NCI-H82 treated with DMSO at 0.1 percent for 48 hours (cell line): ENCODE results near the gene EME1.
"Not testable (repeated sequence)": the region's sequence is repeated elsewhere in the genome, so short reads cannot be mapped to it uniquely, and the experiment has no call there.

Experiments
- DNase-seq: peaks from one replicate; lab custom pipeline; 2025; ENCODE audit not compliant: unreplicated experiment; lab: John Stamatoyannopoulos, UW

Gene EME1

GRCh38 chr17:50423553-50424159, 50.6 kb downstream of the EME1 start:
- no peak for DNase-seq

- no peak for DNase-seq
Observed at GRCh38 chr17:50424246-50424995, 51.4 kb downstream of the EME1 start.

- no peak for DNase-seq
Observed at GRCh38 chr17:50424996-50425681, 52.1 kb downstream of the EME1 start.

- DNase-seq = no peak
Observed at GRCh38 chr17:50425682-50426471, 52.8 kb downstream of the EME1 start, which contains the start of gene ACSF2. ACSF2 (plus strand) TSS chr17:50426218; CDS start chr17:50426262, 44 bp downstream.

DNA sequence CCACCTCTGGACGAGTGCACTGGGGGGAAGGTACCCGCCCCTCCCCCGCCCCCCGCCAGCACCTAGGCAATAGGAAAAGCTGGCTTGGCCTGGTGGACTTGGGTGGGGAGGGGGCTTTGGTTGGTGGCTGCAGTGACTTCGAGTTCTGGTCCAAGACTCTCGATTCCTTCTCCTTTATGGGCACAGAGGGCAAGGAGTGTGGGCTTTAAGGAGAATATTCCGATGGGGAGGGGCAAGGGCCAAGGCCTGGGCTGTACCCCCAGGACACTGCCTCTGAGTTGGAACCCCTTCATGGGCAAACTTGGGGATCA, 53.4 kb downstream of the EME1 start:
- no peak for DNase-seq

DNA sequence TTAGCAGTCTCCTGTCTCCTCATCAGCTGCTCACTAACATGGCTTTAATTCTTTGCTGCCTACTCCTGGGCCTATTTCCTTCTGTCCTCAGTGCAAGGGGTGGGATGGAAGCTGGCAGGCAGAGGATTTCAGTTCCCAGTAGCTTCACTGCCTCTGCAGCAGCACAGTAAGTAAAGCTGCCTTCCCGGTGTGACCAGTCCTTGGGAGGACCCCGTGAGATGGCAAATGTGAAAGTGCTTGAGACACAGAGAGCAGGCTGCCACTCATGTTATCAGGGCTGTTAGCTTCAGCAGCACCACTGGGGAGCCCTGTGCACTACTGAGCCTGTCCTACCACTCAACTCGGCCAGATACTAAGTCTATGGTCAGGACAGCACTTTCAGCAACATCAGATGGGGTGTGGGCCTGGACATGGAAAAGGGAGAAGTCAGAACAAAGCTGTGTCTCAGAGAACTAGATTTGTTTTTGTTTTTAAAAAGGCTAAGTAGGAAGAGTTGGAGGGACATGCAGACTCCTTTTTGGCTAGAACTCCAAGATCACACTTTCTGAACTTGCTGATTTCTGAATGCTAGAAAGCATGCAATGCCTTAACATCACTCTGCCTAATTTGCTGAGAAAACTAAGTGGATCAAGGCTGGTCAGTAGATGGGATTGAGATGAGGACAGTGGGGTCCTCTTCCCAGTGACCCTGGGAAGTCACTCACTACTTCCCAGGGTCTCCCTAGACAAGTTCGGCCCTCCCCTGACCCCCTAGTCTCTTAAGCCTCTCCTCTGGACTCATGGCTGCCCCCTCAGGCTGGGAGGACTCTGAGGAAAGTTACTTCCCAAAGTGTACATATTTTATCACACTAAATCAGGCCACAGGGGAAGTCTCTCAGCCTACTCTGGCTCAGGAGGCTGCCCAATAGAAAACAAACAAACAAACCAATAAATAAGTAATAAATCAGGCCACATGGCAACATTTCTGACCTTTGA, 54.1 kb downstream of the EME1 start:
- no peak for DNase-seq

GRCh38 chr17:50428126-50428525, 55.1 kb downstream of the EME1 start:
- DNase-seq = not testable (repeated sequence)

DNA sequence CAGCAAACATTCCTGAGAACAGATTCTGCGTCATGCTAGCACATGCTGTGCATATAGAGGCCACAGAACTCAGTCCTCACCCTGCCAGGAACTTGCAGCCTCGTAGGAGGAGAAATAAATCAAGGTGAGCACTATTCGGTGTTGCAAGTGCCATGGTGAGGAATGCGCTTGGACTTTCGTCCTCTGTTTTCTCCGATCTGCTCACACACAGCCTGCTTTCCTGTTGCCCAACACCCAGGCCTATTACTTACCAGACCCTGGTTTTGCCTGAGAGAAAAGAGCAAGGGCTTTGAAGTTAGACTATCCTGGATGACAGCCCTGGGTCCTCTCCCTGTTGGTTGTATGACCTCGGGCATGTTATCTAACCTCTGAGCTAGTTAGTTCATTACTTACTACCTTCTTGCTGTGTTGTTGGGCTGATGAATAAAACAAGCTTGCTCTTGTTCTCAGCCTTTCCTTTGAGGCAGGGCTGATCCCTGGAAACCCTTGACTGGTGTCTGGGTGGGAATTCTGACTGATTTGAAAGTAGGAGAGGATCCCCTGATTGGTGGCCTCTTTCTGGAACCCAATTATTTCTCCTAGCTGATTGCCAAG, 55.9 kb downstream of the EME1 start:
- DNase-seq = no peak

DNA sequence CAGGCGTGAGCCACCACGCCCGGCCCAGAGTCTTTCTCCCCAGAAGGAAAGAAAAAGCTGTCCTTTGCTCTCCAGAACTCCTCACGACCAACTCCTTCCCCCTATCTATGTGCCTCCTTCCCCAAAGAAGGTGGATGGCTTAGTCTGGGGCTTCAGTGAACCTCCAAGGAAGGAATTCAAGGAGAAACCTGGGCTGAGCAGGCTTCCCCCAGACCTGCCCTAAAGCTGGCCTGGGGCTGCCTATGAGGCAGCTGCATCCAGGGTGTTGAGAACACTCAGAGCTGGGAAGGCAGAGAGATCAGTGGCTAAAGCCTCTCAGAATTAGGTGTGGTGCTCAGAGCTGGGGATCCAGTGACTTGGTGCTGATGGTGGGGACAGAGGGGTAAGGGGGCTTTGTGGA, 56.8 kb downstream of the EME1 start:
- DNase-seq = no peak
